KMS-11 (cell line): Measurements from ENCODE around the gene FHAD1.

Experiments
- H2AFZ ChIP-seq: fragments of 200-600 bp; sonication (generic); 2 replicates; pipeline ENCODE4 v1.6.1; 2016; ENCODE audit warnings: antibody characterized with exemption, mixed run types, low read depth
- H3K27ac ChIP-seq: fragments of 200-600 bp; sonication (generic); 2 replicates; pipeline ENCODE4 v1.6.1; 2016; ENCODE audit warnings: mild to moderate bottlenecking, mixed run types
- H3K27me3 ChIP-seq: fragments of 200-600 bp; sonication (generic); 2 replicates; pipeline ENCODE4 v1.6.1; 2017; ENCODE audit warnings: mild to moderate bottlenecking, low read depth, mixed run types, moderate library complexity; ENCODE audit not compliant: insufficient read depth
- H3K36me3 ChIP-seq: fragments of 200-600 bp; sonication (generic); 2 replicates; pipeline ENCODE4 v1.6.1; 2017; ENCODE audit warnings: mild to moderate bottlenecking, mixed run types; ENCODE audit not compliant: insufficient read depth
- H3K4me1 ChIP-seq: fragments of 200-600 bp; sonication (generic); 2 replicates; pipeline ENCODE4 v1.6.1; 2016; ENCODE audit warnings: mild to moderate bottlenecking, low read depth, mixed run types; ENCODE audit not compliant: poor library complexity, severe bottlenecking
- H3K4me2 ChIP-seq: fragments of 200-600 bp; sonication (generic); 2 replicates; pipeline ENCODE4 v1.7.0; 2016; ENCODE audit warnings: mild to moderate bottlenecking, mixed run types
- H3K4me3 ChIP-seq: fragments of 200-600 bp; sonication (generic); IDR thresholded peaks from 2 replicates; pipeline ENCODE4 v1.6.1; 2017; ENCODE audit warnings: low read depth, low read length, mixed read lengths; ENCODE audit not compliant: insufficient read depth
- H3K79me2 ChIP-seq: fragments of 200-600 bp; sonication (generic); 2 replicates; pipeline ENCODE4 v1.6.1; 2016; ENCODE audit warnings: low read depth, mixed run types; ENCODE audit not compliant: insufficient read depth
- H3K9ac ChIP-seq: fragments of 200-600 bp; sonication (generic); 2 replicates; pipeline ENCODE4 v1.6.1; 2016; ENCODE audit warnings: mild to moderate bottlenecking, mixed run types
- H4K20me1 ChIP-seq: fragments of 200-600 bp; sonication (generic); 2 replicates; pipeline ENCODE4 v1.6.1; 2016; ENCODE audit warnings: mild to moderate bottlenecking, mixed run types; ENCODE audit not compliant: insufficient read depth
- TF ChIP-seq, protein P1 (sequence below): fragments of 200-600 bp; sonication (generic); conservative IDR thresholded peaks from 2 replicates; pipeline ENCODE4 v1.6.1; 2017; ENCODE audit warnings: low read depth, mild to moderate bottlenecking, antibody characterized with exemption, low read length, moderate library complexity, mixed read lengths

Gene FHAD1

DNA sequence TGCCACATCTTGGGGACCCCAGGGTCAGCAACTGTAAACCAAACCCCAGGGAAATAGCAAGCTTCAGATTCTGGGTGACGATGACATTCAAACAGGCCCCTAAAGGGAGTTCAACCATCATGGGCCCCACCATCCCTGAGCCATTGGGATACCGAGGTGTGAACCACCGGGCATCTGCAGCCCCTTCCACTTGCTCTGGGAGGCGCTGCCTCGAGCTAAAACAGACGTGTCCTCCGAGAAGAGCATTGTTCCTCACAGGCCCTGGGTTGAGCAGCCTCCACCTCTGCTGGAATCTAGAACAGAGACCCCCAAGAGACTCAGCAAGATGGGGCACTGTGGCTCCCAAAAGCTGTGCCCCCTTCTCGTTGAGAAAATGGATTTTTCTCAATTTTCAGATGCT lies 143.6 kb downstream of the FHAD1 start:
- Histone ChIP-seq H3K4me1 (no peaks in the 10 kb centered on the region), H4K20me1 (no peaks in the 10 kb centered on the region), H3K4me2 (no peak overlapping the region), H3K27ac (no peak overlapping the region), H3K9ac (no peak overlapping the region), H3K36me3 (no peaks in the 10 kb centered on the region), H3K4me3 (no peak overlapping the region), H3K79me2 (no peaks in the 10 kb centered on the region), H2AFZ (no peak overlapping the region), H3K27me3 (peaks cover 4% of the 10 kb centered on the region; the same call in 1 of the 2 replicates)
- TF ChIP-seq, protein P1, sequence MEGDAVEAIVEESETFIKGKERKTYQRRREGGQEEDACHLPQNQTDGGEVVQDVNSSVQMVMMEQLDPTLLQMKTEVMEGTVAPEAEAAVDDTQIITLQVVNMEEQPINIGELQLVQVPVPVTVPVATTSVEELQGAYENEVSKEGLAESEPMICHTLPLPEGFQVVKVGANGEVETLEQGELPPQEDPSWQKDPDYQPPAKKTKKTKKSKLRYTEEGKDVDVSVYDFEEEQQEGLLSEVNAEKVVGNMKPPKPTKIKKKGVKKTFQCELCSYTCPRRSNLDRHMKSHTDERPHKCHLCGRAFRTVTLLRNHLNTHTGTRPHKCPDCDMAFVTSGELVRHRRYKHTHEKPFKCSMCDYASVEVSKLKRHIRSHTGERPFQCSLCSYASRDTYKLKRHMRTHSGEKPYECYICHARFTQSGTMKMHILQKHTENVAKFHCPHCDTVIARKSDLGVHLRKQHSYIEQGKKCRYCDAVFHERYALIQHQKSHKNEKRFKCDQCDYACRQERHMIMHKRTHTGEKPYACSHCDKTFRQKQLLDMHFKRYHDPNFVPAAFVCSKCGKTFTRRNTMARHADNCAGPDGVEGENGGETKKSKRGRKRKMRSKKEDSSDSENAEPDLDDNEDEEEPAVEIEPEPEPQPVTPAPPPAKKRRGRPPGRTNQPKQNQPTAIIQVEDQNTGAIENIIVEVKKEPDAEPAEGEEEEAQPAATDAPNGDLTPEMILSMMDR = no peak

DNA sequence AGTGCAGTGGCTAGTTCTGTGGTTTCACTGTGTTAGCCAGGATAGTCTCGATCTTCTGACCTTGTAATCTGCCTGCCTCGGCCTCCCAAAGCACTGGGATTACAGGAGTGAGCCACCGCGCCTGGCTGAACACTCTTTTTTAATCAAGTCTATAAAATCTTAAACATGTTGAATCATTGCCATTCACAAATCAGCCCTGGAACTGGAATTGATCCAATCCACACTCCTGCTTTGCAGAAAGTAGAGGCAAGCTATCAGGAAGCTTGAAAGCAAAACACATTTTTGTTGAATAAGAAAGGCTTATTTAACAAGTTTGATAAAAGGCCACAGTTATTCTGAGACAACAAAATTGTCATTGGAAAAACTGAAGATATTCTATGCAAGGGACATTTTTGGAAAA lies 144.3 kb downstream of the FHAD1 start:
- Histone ChIP-seq H3K4me2 (no peak overlapping the region), H3K36me3 (no peaks in the 10 kb centered on the region), H3K9ac (no peak overlapping the region), H3K27ac (no peak overlapping the region), H3K27me3 (peaks cover 4% of the 10 kb centered on the region; the same call in 1 of the 2 replicates), H3K79me2 (no peaks in the 10 kb centered on the region), H2AFZ (no peak overlapping the region), H3K4me1 (no peaks in the 10 kb centered on the region), H3K4me3 (no peak overlapping the region), H4K20me1 (no peaks in the 10 kb centered on the region)
- TF ChIP-seq, protein P1 = no peak

DNA sequence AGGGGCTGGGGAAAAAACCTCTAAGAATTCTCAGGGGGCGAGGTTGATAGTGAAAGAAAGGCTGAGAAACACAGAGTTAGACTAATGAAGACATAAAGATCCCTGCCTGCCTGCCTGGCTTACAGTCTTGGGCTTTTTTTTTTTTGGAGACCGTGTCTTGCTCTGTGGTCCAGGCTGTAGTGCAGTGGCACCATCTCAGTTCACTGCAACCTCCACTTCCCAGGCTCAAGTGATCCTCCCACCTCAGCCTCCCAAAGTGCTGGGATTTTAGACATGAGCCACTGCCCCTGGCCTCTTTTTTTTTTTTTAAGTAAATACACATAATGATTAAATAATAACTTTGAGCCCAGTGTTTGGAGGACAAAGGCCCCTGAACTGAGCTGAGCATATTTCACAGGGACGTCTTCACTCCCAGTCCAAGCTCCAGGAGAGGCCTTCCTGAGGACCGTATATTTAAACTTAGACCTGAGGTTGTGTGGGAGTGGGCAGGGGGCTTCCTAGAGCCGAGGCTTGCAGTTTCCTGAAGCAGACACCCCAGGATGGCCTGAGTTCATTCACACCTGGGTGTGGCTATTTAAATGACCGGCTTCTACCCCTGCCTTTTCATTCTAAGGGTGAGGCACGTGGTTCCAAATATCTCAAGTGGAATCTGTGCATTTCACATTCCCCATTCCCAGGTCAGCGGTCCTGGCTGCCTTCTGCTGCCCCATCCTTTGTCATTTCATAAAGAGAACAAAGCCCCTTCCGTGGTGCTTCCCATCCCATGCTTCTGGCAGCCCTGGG lies 146.6 kb downstream of the FHAD1 start:
- H2AFZ ChIP-seq = no peak overlapping the region
- H3K9ac ChIP-seq = no peak overlapping the region
- no peak overlapping the region for H3K27ac ChIP-seq
- no peaks in the 10 kb centered on the region for H3K4me1 ChIP-seq
- no peak overlapping the region for H3K4me2 ChIP-seq
- TF ChIP-seq, protein P1 = no peak
- H4K20me1 ChIP-seq = no peaks in the 10 kb centered on the region
- H3K27me3 ChIP-seq = peaks cover 4% of the 10 kb centered on the region; the same call in 1 of the 2 replicates
- no peak overlapping the region for H3K4me3 ChIP-seq
- no peaks in the 10 kb centered on the region for H3K36me3 ChIP-seq
- H3K79me2 ChIP-seq = no peaks in the 10 kb centered on the region

DNA sequence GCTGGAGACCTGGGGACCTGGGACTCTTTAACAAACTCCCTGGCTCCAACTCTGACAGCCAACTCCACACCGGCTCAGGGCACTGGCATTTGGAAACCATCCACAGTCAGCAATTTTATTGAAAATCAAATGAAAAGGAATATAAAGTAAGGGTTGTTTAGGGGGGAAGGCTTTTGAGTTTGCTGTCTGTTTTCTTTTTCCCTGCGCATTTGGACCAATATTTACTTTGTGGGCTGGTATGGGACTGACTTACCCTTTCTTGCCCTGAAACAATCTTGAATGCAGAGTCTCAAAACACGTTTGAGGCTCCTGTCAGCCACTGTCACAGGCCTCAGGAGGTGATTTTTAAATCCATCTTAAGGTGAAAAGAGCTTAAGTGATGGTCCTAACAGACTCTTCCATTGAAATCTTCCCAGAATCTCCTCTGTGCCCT lies 147.3 kb downstream of the FHAD1 start:
- TF ChIP-seq, protein P1 = no peak
- Histone ChIP-seq H3K27ac (no peak overlapping the region), H3K27me3 (peaks cover 4% of the 10 kb centered on the region; the same call in 1 of the 2 replicates), H3K79me2 (no peaks in the 10 kb centered on the region), H3K4me2 (no peak overlapping the region), H4K20me1 (no peaks in the 10 kb centered on the region), H3K9ac (no peak overlapping the region), H3K36me3 (no peaks in the 10 kb centered on the region), H2AFZ (no peak overlapping the region), H3K4me3 (no peak overlapping the region), H3K4me1 (no peaks in the 10 kb centered on the region)
